ENCODE data around the gene BCAR1. TPM values are rescaled to one million over a fixed set of nuclear protein-coding genes. Genes with fewer than 3 reads are reported as not detected.

Gene BCAR1
- 76.4 to 120 TPM (median 116 TPM) in 5 replicates for total RNA-seq (2022; extraction: Qiagen RNA extraction)

GRCh38 chr16:75251280-75252048, at the start of gene BCAR1:
Gene BCAR1, minus strand, starts transcription at chr16:75251624. Its CDS starts 142 bp downstream, at chr16:75251482.

GRCh38 chr16:75218256-75219076, 33.0 kb downstream of the BCAR1 start, which contains the start of gene CTRB1:
Gene CTRB1, plus strand, starts transcription at chr16:75218988. Its CDS starts 20 bp downstream, at chr16:75219008.

GRCh38 chr16:75206749-75207451, 44.5 kb downstream of the BCAR1 start, which contains the start of gene CTRB2:
Gene CTRB2, minus strand, starts transcription at chr16:75207161. Its CDS starts 20 bp downstream, at chr16:75207141.

Other genes starting within 250 kb of the BCAR1 start
- gene LDHD, start 134.8 kb downstream of the BCAR1 start, total RNA-seq (2022; extraction: Qiagen RNA extraction), result 0.55 to 1.0 TPM (median 0.82 TPM) in 5 replicates
- gene ZFP1, start 103.1 kb downstream of the BCAR1 start, total RNA-seq (2022; extraction: Qiagen RNA extraction), result 9.4 to 16.9 TPM (median 10.4 TPM) in 5 replicates
- not detected in 5 replicates for gene CTRB2, start 44.5 kb downstream of the BCAR1 start, total RNA-seq (2022; extraction: Qiagen RNA extraction)
- not detected in 5 replicates for gene CTRB1, start 32.6 kb downstream of the BCAR1 start, total RNA-seq (2022; extraction: Qiagen RNA extraction)
- gene CFDP1, start 181.9 kb upstream of the BCAR1 start, total RNA-seq (2022; extraction: Qiagen RNA extraction), result 60.3 to 81.4 TPM (median 60.9 TPM) in 5 replicates
- gene TMEM170A, start 213.1 kb upstream of the BCAR1 start, total RNA-seq (2022; extraction: Qiagen RNA extraction), result 12.1 to 16.8 TPM (median 15.6 TPM) in 5 replicates
- 0.14 to 0.20 TPM (median 0.16 TPM) in 5 replicates for gene CHST6, start 243.8 kb upstream of the BCAR1 start, total RNA-seq (2022; extraction: Qiagen RNA extraction)

Data from A549 treated with Mapracorat at 1 μM for 4 hours (cell line).